Stimulated activated memory B cell treated with anti-CD40 and anti-IgM and Interleukin-4, amounts not matched to agents 10 μg/mL and 1 μg/mL and 100 μg/mL, for 72 hours (primary cell): Measurements from ENCODE around the gene ZDHHC19.
A peak's percentile ranks its signal among the peaks of the same experiment; 100 is the strongest.

Source experiments
- ATAC-seq: fragments of 150-1000 bp; cut with Tn5 transposase; 2 replicates; pipeline ENCODE4 v1.10.0; 2021
- H3K27ac Mint-ChIP-seq: one replicate; pipeline ENCODE4 v1.8.0; 2022; ENCODE audit warnings: mild to moderate bottlenecking, mixed read lengths
- H3K27me3 Mint-ChIP-seq: one replicate; pipeline ENCODE4 v1.8.0; 2022; ENCODE audit warnings: mixed read lengths
- H3K36me3 Mint-ChIP-seq: one replicate; pipeline ENCODE4 v1.8.0; 2022; ENCODE audit warnings: mixed read lengths
- H3K4me1 Mint-ChIP-seq: one replicate; pipeline ENCODE4 v1.8.0; 2022; ENCODE audit warnings: mixed read lengths
- H3K4me3 Mint-ChIP-seq: one replicate; pipeline ENCODE4 v1.8.0; 2022; ENCODE audit warnings: mild to moderate bottlenecking, moderate library complexity, mixed read lengths
- H3K9me3 Mint-ChIP-seq: one replicate; pipeline ENCODE4 v1.8.0; 2022; ENCODE audit warnings: mixed read lengths

Gene ZDHHC19

DNA sequence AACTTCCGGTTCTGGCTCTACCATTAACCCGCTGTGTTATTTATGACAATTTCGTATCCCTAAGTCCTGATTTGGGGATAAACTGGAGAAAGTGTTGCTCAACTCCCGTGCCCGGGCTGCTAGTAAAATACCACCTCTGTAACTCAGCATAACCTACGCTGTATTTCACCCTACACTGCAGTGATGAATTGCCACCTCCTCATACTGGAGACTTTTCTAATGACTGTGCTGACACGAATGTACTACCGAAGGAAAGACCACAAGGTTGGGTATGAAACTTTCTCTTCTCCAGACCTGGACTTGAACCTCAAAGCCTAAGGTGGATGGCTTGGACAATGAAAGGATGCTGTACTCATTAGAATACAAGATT lies 21.7 kb upstream of the ZDHHC19 start:
- ATAC-seq, result peak; percentile 62
- Mint-ChIP-seq H3K36me3 (peaks cover 27% of the 10 kb centered on the region), H3K4me1 (peaks cover 31% of the 10 kb centered on the region), H3K27me3 (no peaks in the 10 kb centered on the region), H3K4me3 (no peak overlapping the region), H3K27ac (peak overlapping the region; percentile 68), H3K9me3 (no peaks in the 10 kb centered on the region)

DNA sequence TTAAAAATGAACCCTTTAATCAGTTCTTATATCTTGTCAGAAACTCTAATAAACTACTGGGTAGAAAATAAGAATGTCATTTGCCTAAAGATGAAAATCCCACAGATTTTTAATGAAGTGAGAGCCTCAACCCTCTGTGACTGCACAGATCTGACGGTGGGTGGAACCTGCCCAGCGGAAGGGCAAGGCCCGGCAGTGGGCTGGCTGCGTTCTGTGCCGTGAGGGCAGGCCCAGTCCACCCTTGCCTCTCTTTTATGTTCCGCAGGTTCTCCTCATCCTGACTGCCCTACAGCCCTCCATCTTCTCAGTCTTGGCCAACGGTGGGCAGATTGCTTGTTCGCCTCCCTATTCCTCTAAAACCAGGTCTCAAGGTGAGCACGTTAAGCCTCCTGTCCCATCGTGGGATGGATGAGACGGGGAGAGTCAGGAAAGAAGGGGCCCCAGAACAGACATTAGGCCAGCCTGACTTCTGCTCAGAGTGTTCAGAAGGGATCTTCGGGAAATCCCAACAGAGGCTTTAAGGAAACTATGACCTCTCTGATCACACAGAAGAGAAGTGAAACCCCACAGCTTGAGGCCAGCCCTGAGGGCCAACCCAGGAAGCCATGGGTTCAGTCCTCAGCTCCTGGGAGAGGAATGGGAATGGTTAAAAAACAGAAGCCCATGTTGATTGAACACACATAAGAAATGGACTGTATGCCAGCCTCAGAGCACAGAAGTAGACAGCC lies 21.1 kb upstream of the ZDHHC19 start:
- peaks cover 25% of the 10 kb centered on the region for H3K36me3 Mint-ChIP-seq
- peaks cover 28% of the 10 kb centered on the region for H3K4me1 Mint-ChIP-seq
- no peaks in the 10 kb centered on the region for H3K9me3 Mint-ChIP-seq
- H3K27ac Mint-ChIP-seq, result peak overlapping the region; percentile 68
- ATAC-seq, result peak; percentile 88
- H3K27me3 Mint-ChIP-seq, result no peaks in the 10 kb centered on the region
- H3K4me3 Mint-ChIP-seq, result peak overlapping the region; percentile 24

DNA sequence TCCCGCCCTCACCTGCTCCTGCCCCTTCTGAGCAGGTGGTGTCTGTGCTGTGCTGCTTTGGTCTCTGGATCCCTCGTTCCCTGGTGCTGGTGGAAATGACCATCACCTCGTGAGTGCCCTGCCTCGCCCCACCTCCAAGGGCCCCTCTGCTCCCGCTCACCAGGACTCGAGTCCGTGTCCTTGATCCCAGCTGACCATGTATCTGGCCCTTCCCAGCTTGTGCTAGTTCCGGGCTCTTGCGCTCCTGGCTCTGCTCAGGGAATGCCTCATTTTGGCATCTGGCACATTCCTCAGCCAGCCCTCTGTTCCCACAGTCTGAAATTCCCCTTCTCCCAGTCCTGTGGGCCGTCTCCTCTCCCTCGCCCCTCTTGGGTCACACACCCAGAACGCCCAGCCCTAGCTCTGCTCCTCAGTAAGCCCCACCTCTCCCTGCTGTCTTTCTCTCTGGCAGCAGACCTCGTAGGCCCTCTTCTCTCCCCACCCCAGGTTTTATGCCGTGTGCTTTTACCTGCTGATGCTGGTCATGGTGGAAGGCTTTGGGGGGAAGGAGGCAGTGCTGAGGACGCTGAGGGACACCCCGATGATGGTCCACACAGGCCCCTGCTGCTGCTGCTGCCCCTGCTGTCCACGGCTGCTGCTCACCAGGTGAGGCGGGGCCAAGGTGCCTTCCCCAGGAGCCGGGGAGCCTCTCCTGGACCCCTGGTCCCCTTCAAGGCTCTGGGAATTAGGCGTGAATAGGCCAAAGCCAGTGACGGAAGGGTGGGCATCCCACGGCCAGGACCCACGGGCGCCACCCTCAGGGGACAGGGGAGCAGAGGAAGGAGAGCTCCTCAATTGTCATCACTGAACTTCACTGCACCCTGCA lies 16.7 kb upstream of the ZDHHC19 start:
- H3K27me3 Mint-ChIP-seq, result no peaks in the 10 kb centered on the region
- H3K4me1 Mint-ChIP-seq, result peaks cover 12% of the 10 kb centered on the region
- H3K4me3 Mint-ChIP-seq, result no peak overlapping the region
- no peaks in the 10 kb centered on the region for H3K9me3 Mint-ChIP-seq
- no peak for ATAC-seq
- H3K36me3 Mint-ChIP-seq, result no peaks in the 10 kb centered on the region
- no peak overlapping the region for H3K27ac Mint-ChIP-seq

DNA sequence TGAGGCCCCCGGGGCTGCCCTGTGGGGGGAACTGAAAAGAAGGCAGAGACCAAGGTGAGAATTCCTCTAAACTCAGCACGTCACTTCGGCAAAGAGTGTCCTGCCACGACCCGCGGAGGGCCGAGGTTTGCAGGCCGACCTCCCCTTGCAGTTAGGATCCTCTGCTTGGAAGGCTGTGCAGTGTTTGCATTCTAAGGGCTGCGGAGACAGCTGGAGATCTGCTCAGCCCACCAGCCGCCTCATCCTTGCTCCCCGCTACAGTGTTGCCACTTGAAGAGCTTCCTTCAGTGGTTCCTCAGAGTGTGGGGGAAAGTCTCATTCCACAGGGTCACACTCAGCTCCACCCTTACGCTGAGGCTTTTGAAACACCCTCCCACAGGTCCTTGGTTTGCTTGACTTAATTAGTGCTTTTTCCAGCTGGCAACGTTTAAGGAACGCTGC lies 15.9 kb upstream of the ZDHHC19 start:
- Mint-ChIP-seq H3K36me3 (no peaks in the 10 kb centered on the region), H3K27me3 (no peaks in the 10 kb centered on the region), H3K4me3 (no peak overlapping the region), H3K9me3 (no peaks in the 10 kb centered on the region), H3K4me1 (peaks cover 5% of the 10 kb centered on the region), H3K27ac (no peak overlapping the region)
- no peak for ATAC-seq

DNA sequence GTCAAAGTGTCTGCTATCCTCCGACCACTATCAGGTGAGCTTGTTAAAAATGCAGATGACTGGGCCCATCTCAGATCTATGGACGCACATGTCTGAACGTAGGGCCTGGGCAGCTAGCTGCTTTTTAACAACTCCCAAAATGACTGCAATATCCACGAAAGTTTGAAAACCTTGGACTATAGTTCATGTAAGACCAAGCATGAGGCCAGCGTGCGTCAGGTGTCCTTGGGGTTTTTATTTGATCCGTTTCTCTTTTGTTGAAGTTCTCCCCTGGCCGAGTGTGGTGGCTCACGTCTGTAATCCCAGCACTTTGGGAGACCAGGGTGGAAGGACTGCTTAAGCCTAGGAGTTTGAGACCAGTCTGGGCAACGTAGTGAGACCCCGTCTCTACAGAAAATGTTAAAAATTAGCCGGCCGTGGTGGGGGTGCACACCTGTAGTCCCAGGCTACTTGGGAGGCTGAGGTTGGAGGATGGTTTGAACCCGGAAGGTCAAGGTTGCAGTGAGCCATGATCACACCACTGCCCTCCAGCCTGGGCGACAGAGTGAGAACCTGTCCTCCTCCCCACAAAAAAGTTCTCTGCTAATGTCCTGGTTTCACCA lies 14.7 kb upstream of the ZDHHC19 start:
- Mint-ChIP-seq H3K4me1 (no peaks in the 10 kb centered on the region), H3K27me3 (no peaks in the 10 kb centered on the region), H3K36me3 (no peaks in the 10 kb centered on the region), H3K9me3 (no peaks in the 10 kb centered on the region), H3K27ac (no peak overlapping the region), H3K4me3 (no peak overlapping the region)
- ATAC-seq, result no peak

DNA sequence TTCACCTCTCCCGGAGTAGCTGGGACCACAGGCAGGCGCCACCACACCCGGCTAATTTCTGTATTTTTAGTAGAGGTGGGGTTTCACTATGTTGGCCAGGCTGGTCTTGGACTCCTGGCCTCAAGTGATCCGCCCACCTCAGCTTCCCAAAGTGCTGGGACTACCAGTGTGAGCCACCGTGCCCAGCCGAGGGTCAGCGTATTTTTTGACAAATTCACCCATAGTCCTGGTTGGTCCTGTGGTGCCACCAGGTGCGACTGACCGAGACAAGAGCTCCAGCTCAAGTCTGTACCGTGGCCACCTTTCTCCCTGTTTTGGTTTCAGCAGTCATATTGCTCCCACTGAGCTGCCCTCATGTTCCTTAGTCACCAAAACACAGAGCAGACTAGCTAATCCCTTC lies 13.9 kb upstream of the ZDHHC19 start:
- no peaks in the 10 kb centered on the region for H3K9me3 Mint-ChIP-seq
- no peaks in the 10 kb centered on the region for H3K36me3 Mint-ChIP-seq
- H3K4me3 Mint-ChIP-seq, result no peak overlapping the region
- no peaks in the 10 kb centered on the region for H3K27me3 Mint-ChIP-seq
- ATAC-seq, result no peak
- no peak overlapping the region for H3K27ac Mint-ChIP-seq
- H3K4me1 Mint-ChIP-seq, result no peaks in the 10 kb centered on the region

DNA sequence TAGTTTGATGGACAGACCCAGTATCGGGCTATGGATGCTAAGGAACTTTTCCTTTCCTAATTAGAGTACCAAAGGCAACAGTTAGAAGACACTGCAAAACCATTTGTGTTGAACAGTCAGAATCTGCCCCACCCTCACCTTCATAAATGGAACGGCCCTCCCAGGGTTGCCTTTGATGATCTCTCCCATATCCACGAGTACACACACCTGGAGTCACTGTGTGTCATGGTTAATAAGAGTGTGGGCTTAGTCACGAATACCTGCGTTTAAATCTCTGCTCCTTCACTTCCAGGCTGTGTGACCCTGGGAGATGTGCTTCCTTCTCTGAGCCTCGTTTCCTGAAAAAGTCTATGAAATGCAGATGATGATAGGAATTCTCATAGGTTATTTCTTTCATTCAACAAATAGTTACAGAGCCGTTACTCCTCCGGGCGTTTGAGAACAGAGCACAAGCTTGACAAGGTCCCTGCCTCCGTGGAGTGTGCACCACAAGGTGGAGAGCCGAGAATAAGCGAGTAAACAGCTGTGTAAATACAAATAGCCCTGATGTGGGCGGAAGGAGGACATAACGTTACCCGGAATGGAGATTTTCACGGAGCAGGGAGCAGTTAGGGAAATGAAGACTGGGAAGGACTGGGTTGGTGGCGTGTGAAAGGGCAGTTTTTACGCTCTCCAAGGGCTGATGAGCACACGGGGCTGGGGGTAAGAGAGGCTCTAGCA lies 11.8 kb upstream of the ZDHHC19 start:
- ATAC-seq, result no peak
- Mint-ChIP-seq H3K36me3 (no peaks in the 10 kb centered on the region), H3K4me3 (no peak overlapping the region), H3K9me3 (no peaks in the 10 kb centered on the region), H3K27ac (no peak overlapping the region), H3K4me1 (peaks cover 14% of the 10 kb centered on the region), H3K27me3 (no peaks in the 10 kb centered on the region)

DNA sequence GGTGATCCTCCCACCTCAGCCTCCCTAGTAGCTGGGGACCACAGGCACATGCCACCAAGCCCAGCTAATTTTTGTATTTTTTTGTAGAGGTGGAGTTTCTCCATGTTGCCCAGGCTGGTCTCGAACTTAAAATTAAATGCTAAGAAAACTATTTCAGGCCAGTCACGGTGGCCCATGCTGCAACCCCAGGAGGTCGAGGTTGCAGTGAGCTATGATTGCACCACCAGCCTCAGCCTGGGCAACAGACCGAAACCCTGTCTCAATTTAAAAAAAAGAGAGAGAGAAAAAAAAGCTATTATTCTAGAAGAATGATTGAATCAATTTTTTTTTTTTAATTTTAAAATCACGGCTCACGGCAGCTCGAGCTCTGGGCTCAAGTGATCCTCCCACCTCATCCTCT lies 9.8 kb upstream of the ZDHHC19 start:
- ATAC-seq, result no peak
- Mint-ChIP-seq H3K27ac (no peak overlapping the region), H3K27me3 (no peaks in the 10 kb centered on the region), H3K4me1 (peaks cover 22% of the 10 kb centered on the region), H3K9me3 (no peaks in the 10 kb centered on the region), H3K4me3 (no peak overlapping the region), H3K36me3 (no peaks in the 10 kb centered on the region)

DNA sequence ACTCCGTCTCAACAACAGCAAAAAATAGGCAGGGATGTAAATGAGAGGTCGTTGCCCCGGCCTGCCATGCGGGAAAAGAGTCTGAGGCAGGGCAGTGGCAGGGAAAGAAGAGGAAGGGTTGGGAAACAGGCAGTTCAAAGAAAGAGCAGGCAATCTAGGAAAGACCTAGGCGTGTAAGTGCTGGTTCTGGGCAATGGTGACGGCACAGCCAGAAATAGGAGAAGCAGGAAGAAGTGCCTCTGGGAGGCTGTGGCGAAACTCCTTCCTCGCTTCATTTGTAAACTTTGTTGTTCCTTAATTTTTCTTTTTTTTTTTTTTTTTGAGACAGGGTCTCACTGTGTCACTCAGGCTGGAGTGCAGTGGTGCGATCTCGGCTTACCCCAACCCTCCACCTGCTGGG lies 9.4 kb upstream of the ZDHHC19 start:
- Mint-ChIP-seq H3K4me3 (no peak overlapping the region), H3K27ac (peak overlapping the region; percentile 74)

DNA sequence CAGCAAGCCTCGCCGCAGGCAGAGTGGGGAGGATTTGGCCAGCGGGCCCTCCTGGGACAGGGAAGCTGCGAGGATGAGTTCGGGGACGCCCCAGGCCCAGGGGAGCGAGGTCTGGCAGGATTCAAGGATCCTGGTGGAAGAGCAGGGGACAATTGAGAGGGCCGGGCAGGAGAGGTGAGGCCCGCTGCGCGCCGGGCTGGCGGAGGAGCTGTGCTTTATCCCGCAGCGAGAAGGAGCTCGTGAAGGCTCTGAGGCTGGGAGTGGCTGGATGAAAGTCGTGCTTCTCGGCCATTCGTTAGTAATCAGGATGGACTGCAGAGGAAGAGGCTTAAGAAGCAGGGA lies 8.7 kb upstream of the ZDHHC19 start:
- Mint-ChIP-seq H3K4me1 (peaks cover 22% of the 10 kb centered on the region), H3K4me3 (peak overlapping the region; percentile 81), H3K9me3 (no peaks in the 10 kb centered on the region), H3K27me3 (no peaks in the 10 kb centered on the region), H3K27ac (peak overlapping the region; percentile 74), H3K36me3 (no peaks in the 10 kb centered on the region)
- ATAC-seq, result no peak

More for the DNA sequence above, 9.4 kb upstream of the ZDHHC19 start:
- Mint-ChIP-seq H3K27me3 (no peaks in the 10 kb centered on the region), H3K4me1 (peaks cover 22% of the 10 kb centered on the region), H3K36me3 (no peaks in the 10 kb centered on the region), H3K9me3 (no peaks in the 10 kb centered on the region)
- ATAC-seq, result no peak

DNA sequence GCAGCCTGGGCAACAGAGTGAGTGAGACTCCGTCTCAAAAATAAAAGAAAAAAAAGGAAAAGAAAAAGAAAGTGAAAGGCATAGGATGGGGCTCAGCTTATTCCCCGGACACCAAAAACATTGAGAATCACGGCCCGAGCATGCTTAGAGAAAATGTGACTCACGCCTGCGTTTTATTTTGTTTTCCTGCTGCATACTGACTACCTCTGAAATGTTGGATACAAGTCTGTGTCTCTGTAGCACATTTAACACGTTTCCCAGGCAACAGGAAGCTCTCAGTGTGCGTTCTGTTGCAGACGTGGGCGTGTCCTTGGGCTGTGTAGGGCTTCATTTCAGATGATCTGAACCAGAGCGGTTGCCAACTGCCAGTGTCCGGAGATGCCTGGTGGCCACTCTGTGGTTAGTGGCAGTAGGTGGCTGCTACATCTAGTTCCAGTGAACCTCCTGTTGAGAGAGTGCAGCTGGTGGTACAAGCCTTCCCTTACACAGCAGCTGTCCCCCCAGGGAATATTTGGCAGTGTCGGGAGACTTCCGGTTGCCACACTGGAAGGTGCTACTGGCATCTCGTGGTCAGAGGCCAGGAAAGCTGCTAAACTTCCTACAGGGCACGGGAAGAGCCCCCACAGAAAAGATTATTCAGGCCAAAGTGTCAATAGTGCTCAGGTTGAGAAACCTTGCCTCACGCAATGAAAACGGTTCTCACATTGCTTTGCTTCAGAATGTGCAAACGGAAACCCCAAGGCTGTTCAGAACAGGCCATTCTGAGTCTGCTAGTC lies 8.2 kb upstream of the ZDHHC19 start:
- H3K36me3 Mint-ChIP-seq, result no peaks in the 10 kb centered on the region
- H3K4me1 Mint-ChIP-seq, result peaks cover 22% of the 10 kb centered on the region
- H3K4me3 Mint-ChIP-seq, result peak overlapping the region; percentile 81
- ATAC-seq, result peak; percentile 77
- H3K27ac Mint-ChIP-seq, result peak overlapping the region; percentile 74
- no peaks in the 10 kb centered on the region for H3K27me3 Mint-ChIP-seq
- no peaks in the 10 kb centered on the region for H3K9me3 Mint-ChIP-seq

DNA sequence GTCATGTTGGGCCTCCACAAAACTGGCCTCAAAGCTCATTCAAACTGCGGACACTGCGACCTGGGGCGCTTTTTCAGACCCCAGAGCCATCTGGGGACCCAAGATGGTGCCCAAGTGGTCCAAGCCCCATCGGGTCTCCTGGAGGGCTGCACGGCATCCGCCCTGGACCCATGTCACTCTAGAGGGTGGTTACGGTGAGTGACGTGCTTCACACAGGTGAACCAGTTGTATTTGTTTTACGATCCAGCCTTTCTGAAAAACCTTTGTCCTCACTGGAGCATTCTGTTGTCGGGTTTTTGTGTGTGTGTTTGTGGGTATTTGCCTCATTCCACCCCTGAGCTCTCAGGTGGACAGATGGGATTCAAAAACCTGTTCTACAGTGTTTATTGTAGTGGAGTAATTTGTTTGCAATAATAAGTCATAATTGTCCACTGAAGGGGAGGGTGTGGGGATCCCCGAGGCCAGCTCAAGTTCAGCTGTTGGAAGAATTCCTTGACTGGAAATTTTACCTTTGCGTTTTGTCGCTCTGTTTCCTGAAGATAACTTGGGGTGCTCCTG lies 7.0 kb upstream of the ZDHHC19 start:
- Mint-ChIP-seq H3K27me3 (no peaks in the 10 kb centered on the region), H3K4me3 (peak overlapping the region; percentile 27), H3K27ac (peak overlapping the region; percentile 26), H3K9me3 (no peaks in the 10 kb centered on the region), H3K4me1 (peaks cover 22% of the 10 kb centered on the region), H3K36me3 (no peaks in the 10 kb centered on the region)
- no peak for ATAC-seq

DNA sequence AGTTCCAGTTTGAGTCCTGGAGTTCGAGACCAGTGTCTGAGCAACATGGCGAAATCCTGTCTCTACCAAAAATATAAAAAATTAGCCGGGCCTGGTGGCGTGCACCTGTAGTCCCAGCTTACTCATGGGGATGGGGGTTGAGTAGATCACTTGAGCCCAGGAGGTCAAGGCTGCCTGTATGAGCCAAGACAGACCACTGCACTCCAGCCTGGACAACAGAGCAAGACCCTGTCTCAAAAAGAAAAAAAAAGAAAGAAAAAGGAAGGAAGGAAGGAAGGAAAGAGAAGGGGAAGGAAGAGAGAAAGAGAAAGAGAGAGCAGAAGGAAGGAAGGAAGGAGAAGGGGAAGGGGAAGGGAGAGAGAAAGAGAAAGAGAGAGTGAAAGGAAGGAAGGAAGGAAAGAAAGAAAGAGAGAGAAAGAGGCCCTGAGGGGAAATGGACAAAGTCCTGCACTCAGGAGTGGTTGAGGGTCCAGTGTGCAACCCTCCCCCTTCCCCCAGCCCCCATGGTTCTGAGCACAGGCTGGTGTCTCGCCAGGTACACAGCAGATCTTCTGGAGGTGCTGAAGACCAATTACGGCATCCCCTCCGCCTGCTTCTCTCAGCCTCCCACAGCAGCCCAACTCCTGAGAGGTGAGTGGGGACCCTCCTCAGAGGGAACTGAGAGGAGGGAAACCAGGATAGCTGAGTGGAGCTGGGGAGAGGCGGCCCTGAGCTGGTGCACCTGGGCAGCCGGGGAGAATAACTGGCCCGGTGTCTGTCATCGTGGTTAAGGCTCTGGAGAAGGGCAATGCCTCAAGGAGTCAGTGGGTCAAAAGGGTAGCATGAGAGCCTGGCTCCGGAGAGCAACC lies 6.3 kb upstream of the ZDHHC19 start:
- H3K4me1 Mint-ChIP-seq, result peaks cover 22% of the 10 kb centered on the region
- H3K27ac Mint-ChIP-seq, result peak overlapping the region; percentile 26
- H3K36me3 Mint-ChIP-seq, result no peaks in the 10 kb centered on the region
- H3K27me3 Mint-ChIP-seq, result no peaks in the 10 kb centered on the region
- H3K4me3 Mint-ChIP-seq, result peak overlapping the region; percentile 42
- no peak for ATAC-seq
- no peaks in the 10 kb centered on the region for H3K9me3 Mint-ChIP-seq
